H1 (cell line): ENCODE measurements around the gene TNRC6C. TPM values are rescaled to one million over a fixed set of nuclear protein-coding genes. Genes with fewer than 3 reads are reported as not detected.

Source experiments
- ASH2L ChIP-seq: fragments of 200-600, 300-600 bp; sonication (generic); IDR thresholded peaks from one replicate; pipeline ENCODE4 v1.7.1; 2017; ENCODE audit warnings: low read length
- ATF2 ChIP-seq: IDR thresholded peaks from 2 replicates; pipeline ENCODE4 v1.6.1; 2012; ENCODE audit warnings: low read length, inconsistent platforms
- ATF3 ChIP-seq: IDR thresholded peaks from 2 replicates; pipeline ENCODE4 v1.6.1; 2011; ENCODE audit warnings: low read depth, mild to moderate bottlenecking, low read length; ENCODE audit not compliant: insufficient read depth
- POU5F1 ChIP-seq: IDR thresholded peaks from 2 replicates; pipeline ENCODE4 v1.6.1; 2011; ENCODE audit warnings: low read depth, mild to moderate bottlenecking, low read length, moderate library complexity
- TAF1 ChIP-seq: IDR thresholded peaks from 2 replicates; pipeline ENCODE4 v1.6.1; 2011; ENCODE audit warnings: mild to moderate bottlenecking, low read depth, low read length
- polyA plus RNA-seq, 7 experiments: library from polyadenylated mRNA; depleted of rRNA in 3 of 7; stranded (reverse) in 5 of 7; unstranded in 2 of 7; fragments of >200 nt in 5 of 7; fragments of 200-250 nt in 2 of 7; gene quantifications; 1 replicate in 5 of 7; 2 replicates in 1 of 7; 4 replicates in 1 of 7; pipeline versions ENCODE4 v1.2.1 to v1.2.3, GENCODE V29; 2011 to 2013; ENCODE audit warnings: missing spikeins in 2 of 7, mixed read lengths in 2 of 7
- total RNA-seq: library from RNA; stranded (reverse); fragmentation: NEBNext Ultra II Directional; extraction: Animal tissue kit (Norgen Biotek cat#: 25700); gene quantifications from 2 replicates; pipeline ENCODE4 v1.2.1, GENCODE V29; 2021
- TF ChIP-seq, protein P1 (sequence below): fragments of 300-600 bp; sonication (generic); IDR thresholded peaks from 2 replicates; pipeline ENCODE4 v1.7.1; 2012; ENCODE audit warnings: low read length, moderate library complexity, mild to moderate bottlenecking, inconsistent platforms; ENCODE audit not compliant: insufficient replicate concordance

Gene TNRC6C
- total and polyA plus RNA-seq, 2 of the 8 experiments (the other 6 are each of a cell fraction or from before 2014, with no cell fraction given): 2.8 to 28.9 TPM

DNA sequence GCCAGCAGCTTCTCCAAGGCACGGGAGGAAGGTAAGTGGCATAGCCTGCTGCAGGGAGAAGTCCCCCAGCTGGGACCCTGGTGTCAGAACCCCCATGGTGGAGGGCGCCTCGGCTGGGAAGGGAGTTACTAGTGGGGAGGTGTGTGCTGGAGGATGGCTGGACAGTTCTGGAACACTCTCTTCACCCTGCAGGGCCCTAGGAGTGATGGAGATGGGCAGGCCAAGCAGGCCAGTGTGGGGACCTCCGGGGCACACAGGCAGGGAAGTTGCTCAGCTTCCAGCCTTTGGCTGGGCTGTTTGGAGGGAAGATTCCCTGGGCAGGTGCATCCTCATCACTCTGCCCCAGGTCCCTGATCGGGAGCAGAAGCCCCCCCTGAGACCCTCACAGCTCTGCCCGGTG is 188.4 kb downstream of the TNRC6C start (continued):
- TF ChIP-seq, protein P1, sequence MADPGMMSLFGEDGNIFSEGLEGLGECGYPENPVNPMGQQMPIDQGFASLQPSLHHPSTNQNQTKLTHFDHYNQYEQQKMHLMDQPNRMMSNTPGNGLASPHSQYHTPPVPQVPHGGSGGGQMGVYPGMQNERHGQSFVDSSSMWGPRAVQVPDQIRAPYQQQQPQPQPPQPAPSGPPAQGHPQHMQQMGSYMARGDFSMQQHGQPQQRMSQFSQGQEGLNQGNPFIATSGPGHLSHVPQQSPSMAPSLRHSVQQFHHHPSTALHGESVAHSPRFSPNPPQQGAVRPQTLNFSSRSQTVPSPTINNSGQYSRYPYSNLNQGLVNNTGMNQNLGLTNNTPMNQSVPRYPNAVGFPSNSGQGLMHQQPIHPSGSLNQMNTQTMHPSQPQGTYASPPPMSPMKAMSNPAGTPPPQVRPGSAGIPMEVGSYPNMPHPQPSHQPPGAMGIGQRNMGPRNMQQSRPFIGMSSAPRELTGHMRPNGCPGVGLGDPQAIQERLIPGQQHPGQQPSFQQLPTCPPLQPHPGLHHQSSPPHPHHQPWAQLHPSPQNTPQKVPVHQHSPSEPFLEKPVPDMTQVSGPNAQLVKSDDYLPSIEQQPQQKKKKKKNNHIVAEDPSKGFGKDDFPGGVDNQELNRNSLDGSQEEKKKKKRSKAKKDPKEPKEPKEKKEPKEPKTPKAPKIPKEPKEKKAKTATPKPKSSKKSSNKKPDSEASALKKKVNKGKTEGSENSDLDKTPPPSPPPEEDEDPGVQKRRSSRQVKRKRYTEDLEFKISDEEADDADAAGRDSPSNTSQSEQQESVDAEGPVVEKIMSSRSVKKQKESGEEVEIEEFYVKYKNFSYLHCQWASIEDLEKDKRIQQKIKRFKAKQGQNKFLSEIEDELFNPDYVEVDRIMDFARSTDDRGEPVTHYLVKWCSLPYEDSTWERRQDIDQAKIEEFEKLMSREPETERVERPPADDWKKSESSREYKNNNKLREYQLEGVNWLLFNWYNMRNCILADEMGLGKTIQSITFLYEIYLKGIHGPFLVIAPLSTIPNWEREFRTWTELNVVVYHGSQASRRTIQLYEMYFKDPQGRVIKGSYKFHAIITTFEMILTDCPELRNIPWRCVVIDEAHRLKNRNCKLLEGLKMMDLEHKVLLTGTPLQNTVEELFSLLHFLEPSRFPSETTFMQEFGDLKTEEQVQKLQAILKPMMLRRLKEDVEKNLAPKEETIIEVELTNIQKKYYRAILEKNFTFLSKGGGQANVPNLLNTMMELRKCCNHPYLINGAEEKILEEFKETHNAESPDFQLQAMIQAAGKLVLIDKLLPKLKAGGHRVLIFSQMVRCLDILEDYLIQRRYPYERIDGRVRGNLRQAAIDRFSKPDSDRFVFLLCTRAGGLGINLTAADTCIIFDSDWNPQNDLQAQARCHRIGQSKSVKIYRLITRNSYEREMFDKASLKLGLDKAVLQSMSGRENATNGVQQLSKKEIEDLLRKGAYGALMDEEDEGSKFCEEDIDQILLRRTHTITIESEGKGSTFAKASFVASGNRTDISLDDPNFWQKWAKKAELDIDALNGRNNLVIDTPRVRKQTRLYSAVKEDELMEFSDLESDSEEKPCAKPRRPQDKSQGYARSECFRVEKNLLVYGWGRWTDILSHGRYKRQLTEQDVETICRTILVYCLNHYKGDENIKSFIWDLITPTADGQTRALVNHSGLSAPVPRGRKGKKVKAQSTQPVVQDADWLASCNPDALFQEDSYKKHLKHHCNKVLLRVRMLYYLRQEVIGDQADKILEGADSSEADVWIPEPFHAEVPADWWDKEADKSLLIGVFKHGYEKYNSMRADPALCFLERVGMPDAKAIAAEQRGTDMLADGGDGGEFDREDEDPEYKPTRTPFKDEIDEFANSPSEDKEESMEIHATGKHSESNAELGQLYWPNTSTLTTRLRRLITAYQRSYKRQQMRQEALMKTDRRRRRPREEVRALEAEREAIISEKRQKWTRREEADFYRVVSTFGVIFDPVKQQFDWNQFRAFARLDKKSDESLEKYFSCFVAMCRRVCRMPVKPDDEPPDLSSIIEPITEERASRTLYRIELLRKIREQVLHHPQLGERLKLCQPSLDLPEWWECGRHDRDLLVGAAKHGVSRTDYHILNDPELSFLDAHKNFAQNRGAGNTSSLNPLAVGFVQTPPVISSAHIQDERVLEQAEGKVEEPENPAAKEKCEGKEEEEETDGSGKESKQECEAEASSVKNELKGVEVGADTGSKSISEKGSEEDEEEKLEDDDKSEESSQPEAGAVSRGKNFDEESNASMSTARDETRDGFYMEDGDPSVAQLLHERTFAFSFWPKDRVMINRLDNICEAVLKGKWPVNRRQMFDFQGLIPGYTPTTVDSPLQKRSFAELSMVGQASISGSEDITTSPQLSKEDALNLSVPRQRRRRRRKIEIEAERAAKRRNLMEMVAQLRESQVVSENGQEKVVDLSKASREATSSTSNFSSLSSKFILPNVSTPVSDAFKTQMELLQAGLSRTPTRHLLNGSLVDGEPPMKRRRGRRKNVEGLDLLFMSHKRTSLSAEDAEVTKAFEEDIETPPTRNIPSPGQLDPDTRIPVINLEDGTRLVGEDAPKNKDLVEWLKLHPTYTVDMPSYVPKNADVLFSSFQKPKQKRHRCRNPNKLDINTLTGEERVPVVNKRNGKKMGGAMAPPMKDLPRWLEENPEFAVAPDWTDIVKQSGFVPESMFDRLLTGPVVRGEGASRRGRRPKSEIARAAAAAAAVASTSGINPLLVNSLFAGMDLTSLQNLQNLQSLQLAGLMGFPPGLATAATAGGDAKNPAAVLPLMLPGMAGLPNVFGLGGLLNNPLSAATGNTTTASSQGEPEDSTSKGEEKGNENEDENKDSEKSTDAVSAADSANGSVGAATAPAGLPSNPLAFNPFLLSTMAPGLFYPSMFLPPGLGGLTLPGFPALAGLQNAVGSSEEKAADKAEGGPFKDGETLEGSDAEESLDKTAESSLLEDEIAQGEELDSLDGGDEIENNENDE: no peak
- TF ChIP-seq ATF3 (no peak), ASH2L (no peak), ATF2 (no peak), POU5F1 (no peak), TAF1 (no peak)
- TF ChIP-seq, all 59 proteins: peak for 0
